Testis (tissue), 3 donors: Measurements from ENCODE around the gene PEX14. TPM values are rescaled to one million over a fixed set of nuclear protein-coding genes. Genes with fewer than 3 reads are reported as not detected.

ENCODE experiments used
- DNase-seq: peaks from one replicate; pipeline ENCODE4 v3.0.0-alpha.2; 2019
- H3K27ac ChIP-seq, 2 donors: fragments of 200-600 bp; sonication (generic); one replicate each; pipeline ENCODE4 v1.5.1; 2019
- H3K27me3 ChIP-seq: fragments of 200-600 bp; sonication (generic); one replicate; pipeline ENCODE4 v1.5.1; 2019
- H3K36me3 ChIP-seq: fragments of 200-600 bp; sonication (generic); one replicate; pipeline ENCODE4 v1.5.1; 2017; ENCODE audit warnings: low read depth; ENCODE audit errors: missing control alignments
- H3K4me1 ChIP-seq: fragments of 200-600 bp; sonication (generic); one replicate; pipeline ENCODE4 v1.5.1; 2019
- H3K4me3 ChIP-seq, 2 donors: fragments of 200-600 bp; sonication (generic); one replicate each; pipeline ENCODE4 v1.5.1; 2017 to 2019
- H3K9me3 ChIP-seq: fragments of 200-600 bp; sonication (generic); one replicate; pipeline ENCODE4 v1.5.1; 2017
- POLR2A ChIP-seq: fragments of 450-650 bp; IDR thresholded peaks from one replicate; pipeline ENCODE4 v1.6.1; 2017; ENCODE audit warnings: antibody characterized with exemption, mild to moderate bottlenecking, moderate library complexity
- WGBS, 2 donors: methylation state at CpG; one replicate each; pipeline ENCODE4 v1.1.5; 2018; 5-methylcytosine and 5-hydroxymethylcytosine counted together
- intact Hi-C: fragments of 100-400 bp; cut with DNase I; formaldehyde crosslinking; loops from one replicate; pipeline ENCODE4 v1.15.1; 2023; ENCODE audit warnings: low total_unique reads
- polyA plus RNA-seq: library from polyadenylated mRNA; stranded (reverse); fragments of 350-450 nt; fragmentation: Illumina TruSeq; extraction: RNeasy Lipid Tissue Mini Kit (QIAGEN cat#74804); gene quantifications from one replicate; pipeline ENCODE4 v1.2.3, GENCODE V29; 2014; ENCODE audit warnings: low read depth, low replicate concordance; ENCODE audit not compliant: insufficient read depth
- total RNA-seq, 2 donors: library from RNA; depleted of rRNA; stranded (reverse); fragments of >200 nt; gene quantifications; one replicate each; pipeline ENCODE4 v1.2.3, GENCODE V29; 2016
- TF ChIP-seq, protein P1 (sequence below), 3 experiments: fragments of 450-650 bp in 2 of 3; fragments of 200-600 bp in 1 of 3; sonication (generic) in 1 of 3; IDR thresholded peaks; one replicate each; pipeline ENCODE4 v1.5.1; 2016 to 2019; ENCODE audit warnings: antibody characterized with exemption in 3 of 3, mild to moderate bottlenecking in 2 of 3, moderate library complexity in 1 of 3

The PEX14 gene
- total and polyA plus RNA-seq, 3 donors from 2014 or later: 28.6 to 39.8 (median 30.3) TPM

GRCh38 chr1:10598389-10598702 lies 123.6 kb downstream of the PEX14 start:
- Histone ChIP-seq H3K27me3 (no peaks in the 10 kb centered on the region), H3K36me3 (no peaks in the 10 kb centered on the region), H3K4me1 (peaks cover 13% of the 10 kb centered on the region), H3K9me3 (no peaks in the 10 kb centered on the region), H3K27ac (no peak overlapping the region), H3K4me3 (no peak overlapping the region)
- DNase-seq: no peak
- 83 to 84% methylated on average over 6 of the region's 6 CpGs for WGBS, 2 donors
- no peak for TF ChIP-seq POLR2A
- TF ChIP-seq, protein P1, sequence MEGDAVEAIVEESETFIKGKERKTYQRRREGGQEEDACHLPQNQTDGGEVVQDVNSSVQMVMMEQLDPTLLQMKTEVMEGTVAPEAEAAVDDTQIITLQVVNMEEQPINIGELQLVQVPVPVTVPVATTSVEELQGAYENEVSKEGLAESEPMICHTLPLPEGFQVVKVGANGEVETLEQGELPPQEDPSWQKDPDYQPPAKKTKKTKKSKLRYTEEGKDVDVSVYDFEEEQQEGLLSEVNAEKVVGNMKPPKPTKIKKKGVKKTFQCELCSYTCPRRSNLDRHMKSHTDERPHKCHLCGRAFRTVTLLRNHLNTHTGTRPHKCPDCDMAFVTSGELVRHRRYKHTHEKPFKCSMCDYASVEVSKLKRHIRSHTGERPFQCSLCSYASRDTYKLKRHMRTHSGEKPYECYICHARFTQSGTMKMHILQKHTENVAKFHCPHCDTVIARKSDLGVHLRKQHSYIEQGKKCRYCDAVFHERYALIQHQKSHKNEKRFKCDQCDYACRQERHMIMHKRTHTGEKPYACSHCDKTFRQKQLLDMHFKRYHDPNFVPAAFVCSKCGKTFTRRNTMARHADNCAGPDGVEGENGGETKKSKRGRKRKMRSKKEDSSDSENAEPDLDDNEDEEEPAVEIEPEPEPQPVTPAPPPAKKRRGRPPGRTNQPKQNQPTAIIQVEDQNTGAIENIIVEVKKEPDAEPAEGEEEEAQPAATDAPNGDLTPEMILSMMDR (IDR thresholded peaks at IDR 0.05): no peak
- intact Hi-C loops: no loop called here

DNA sequence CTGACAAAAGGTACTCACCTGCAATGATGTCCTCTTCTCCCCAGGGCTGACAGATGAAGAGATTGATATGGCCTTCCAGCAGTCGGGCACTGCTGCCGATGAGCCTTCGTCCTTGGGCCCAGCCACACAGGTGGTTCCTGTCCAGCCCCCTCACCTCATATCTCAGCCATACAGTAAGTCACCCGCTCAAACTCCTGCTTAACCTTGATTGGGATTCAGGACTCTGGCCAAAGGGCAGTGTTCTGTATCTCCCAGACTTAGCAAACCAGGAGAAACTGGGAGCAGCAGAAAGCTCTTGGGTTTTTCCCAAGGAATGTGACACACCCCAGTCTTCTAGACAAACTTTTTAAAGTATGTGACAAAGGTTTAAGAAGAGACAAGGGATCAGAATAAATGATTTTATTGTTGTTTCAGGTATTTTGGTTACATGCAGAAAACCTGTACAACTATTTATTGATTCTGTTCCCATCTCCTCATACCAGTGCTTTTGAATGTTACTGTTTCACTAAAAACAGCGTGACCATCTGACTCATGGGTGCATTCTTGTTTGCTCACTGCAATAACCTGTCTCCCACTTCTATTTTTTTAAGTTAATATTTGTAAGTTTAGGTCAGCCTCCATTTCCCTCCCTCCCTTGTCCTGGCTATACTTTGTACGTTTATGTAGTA lies 124.6 kb downstream of the PEX14 start:
- no peak for DNase-seq
- H3K27ac ChIP-seq: no peak overlapping the region
- no peaks in the 10 kb centered on the region for H3K9me3 ChIP-seq
- no peaks in the 10 kb centered on the region for H3K27me3 ChIP-seq
- no peak overlapping the region for H3K4me3 ChIP-seq
- no peaks in the 10 kb centered on the region for H3K36me3 ChIP-seq
- WGBS, 2 donors: 60 to 68% methylated on average over 6 of the region's 6 CpGs
- peaks cover 13% of the 10 kb centered on the region for H3K4me1 ChIP-seq
- intact Hi-C loops: no loop called here
- TF ChIP-seq, protein P1 (IDR thresholded peaks at IDR 0.05): no peak
- no peak for TF ChIP-seq POLR2A

DNA sequence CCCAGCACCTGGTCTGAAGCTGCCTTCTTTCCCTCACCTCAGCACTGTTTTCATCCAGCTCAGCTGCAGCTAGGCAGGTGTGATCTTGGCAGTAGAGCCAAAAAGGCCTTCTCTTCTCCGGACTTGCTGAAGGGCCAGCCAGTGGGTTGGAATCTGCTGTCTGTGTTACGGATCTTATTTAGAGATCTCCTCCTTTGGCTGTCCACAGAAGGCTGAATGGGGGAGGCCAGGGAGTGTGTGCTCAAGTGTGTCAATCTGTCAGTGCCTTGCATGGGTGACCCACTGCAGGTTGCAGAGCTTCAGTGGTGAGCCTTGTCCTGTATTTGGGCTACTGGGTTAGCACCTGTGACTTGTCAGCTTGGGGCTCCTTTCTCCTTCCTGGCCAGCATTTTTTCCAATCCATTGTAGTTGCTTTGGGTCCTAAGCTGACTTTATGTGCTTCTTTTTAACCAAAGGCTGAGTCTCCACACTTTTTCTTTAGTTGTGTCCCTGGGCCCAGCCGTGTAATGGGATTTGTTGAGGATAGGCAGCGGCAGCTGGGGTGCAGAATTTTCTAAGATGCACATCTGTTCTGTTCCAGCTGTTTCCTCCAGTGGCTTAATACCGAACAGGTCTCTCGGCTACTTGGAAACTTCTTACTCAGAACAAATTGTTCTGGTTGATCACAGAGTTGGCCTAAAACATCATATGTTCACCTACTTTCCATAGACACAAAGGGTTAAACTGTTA lies 126.8 kb downstream of the PEX14 start:
- Histone ChIP-seq H3K27ac (no peak overlapping the region), H3K9me3 (no peaks in the 10 kb centered on the region), H3K27me3 (no peaks in the 10 kb centered on the region), H3K4me1 (peaks cover 11% of the 10 kb centered on the region), H3K36me3 (no peaks in the 10 kb centered on the region), H3K4me3 (no peak overlapping the region)
- DNase-seq: no peak
- WGBS, 2 donors: 77 to 91% methylated on average over 6 of the region's 6 CpGs
- intact Hi-C loops: no loop called here
- no peak for TF ChIP-seq POLR2A
- TF ChIP-seq, protein P1 (IDR thresholded peaks at IDR 0.05): no peak

DNA sequence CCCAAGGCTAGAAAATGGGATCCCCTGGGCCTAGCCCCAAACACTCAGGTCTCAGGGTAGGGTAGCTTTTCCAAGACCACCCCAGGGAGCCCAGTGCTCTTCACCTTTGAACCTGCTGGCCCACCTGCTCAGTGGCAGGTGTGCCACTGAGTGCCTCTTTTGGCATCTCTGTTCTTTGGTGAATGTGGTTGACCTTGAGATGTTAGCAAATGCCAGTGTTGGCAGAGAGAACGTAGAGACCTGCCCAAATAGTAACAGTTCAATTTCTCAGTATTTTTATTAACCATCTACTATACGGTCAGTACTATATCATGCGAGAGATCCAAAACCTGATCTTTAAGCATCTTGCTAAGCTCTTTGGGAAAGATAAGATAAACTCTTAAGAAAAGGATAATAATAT lies 128.2 kb downstream of the PEX14 start:
- no peak for DNase-seq
- H3K4me1 ChIP-seq: peaks cover 3% of the 10 kb centered on the region
- no peak overlapping the region for H3K27ac ChIP-seq
- no peaks in the 10 kb centered on the region for H3K36me3 ChIP-seq
- 62 to 86% methylated on average over 3 of the region's 3 CpGs for WGBS, 2 donors
- H3K27me3 ChIP-seq: no peaks in the 10 kb centered on the region
- no peaks in the 10 kb centered on the region for H3K9me3 ChIP-seq
- TF ChIP-seq, protein P1 (IDR thresholded peaks at IDR 0.05): no peak
- TF ChIP-seq POLR2A: no peak
- H3K4me3 ChIP-seq: no peak overlapping the region
- intact Hi-C loops: no loop called here

GRCh38 chr1:10604966-10605365 lies 130.2 kb downstream of the PEX14 start:
- no peaks in the 10 kb centered on the region for H3K9me3 ChIP-seq
- H3K27me3 ChIP-seq: no peaks in the 10 kb centered on the region
- no peak overlapping the region for H3K27ac ChIP-seq
- H3K36me3 ChIP-seq: no peaks in the 10 kb centered on the region
- no peak for DNase-seq
- no peak for TF ChIP-seq POLR2A
- TF ChIP-seq, protein P1 (IDR thresholded peaks at IDR 0.05): no peak
- H3K4me1 ChIP-seq: no peaks in the 10 kb centered on the region
- intact Hi-C loops: no loop called here
- H3K4me3 ChIP-seq: no peak overlapping the region
- 90 to 94% methylated on average over 6 to 7 of the region's 7 CpGs for WGBS, 2 donors
